Measurements from ENCODE around the gene C2CD4D.

The C2CD4D gene

DNA sequence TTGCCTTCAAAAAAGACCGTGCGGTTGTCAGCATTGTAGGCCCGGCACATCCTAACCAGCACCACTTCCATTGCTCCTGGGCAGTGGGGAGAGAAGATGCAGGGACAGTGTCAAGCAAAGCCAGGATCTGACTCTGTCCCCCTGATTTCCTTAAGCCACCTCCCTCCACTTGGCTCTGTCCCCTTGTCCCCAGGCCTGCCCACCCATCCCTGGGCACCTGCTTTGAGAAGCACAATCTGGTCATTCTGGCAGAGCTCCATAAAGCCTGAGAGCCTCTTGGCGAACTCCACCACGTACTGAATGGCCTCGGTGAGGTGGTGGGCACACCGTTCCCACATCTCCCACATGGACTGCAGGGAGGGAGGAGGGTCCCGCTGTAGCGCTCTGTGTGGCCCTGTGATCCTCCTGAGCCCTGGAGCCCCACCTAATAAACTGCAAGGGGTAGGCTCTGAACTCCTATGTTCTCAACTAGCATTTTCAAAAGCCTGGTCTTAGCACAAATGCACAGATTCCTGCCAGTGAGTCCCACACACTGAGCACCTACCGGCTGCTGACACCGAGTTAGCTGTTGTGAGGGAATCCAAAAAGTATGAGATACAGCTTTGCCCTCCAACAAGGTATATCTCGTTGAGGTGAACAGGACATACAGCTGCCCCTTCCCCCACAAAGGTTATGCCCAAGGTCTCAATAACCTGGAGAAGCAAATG, 26.2 kb downstream of the C2CD4D start:
- H3K9ac ChIP-seq (ENCODE audit: low read length) = no peak overlapping the region
- H3K4me1 ChIP-seq (ENCODE audit: control insufficient read depth, insufficient read depth, low read length) = peaks cover 12% of the 10 kb centered on the region
- no peaks in the 10 kb centered on the region for H3K36me3 ChIP-seq (ENCODE audit: control insufficient read depth, insufficient read depth, low read length)
- H3K27me3 ChIP-seq (ENCODE audit: control insufficient read depth, insufficient read depth, low read length) = no peaks in the 10 kb centered on the region
- no peak overlapping the region for H3K4me3 ChIP-seq (ENCODE audit: low read depth, low read length)
- H3K27ac ChIP-seq (ENCODE audit: low read depth, low read length) = no peak overlapping the region
- H3K9me3 ChIP-seq (ENCODE audit: control insufficient read depth, insufficient read depth, low read depth, low read length) = no peaks in the 10 kb centered on the region

DNA sequence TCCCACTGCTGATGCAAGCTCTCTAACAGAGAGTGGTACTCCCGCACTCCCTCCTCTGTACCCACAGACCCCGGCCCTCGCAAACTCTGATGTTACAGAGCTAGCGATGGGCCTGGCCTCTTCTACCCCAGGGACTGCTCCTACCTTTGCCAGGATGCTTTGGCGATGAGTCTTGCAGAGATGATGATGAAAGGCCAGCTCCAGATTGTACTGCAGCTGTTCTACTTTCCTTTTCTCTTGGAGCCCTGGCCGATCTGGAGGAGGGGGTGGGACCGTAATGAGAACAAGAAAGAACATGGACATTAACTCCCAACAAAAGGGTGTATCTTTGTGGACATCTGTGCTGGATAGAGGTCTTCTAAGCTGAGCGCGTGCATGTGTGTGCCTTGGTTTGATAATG, 28.4 kb downstream of the C2CD4D start:
- Histone ChIP-seq H3K9me3 (ENCODE audit: control insufficient read depth, insufficient read depth, low read depth, low read length) (no peaks in the 10 kb centered on the region), H3K4me1 (ENCODE audit: control insufficient read depth, insufficient read depth, low read length) (peaks cover 12% of the 10 kb centered on the region), H3K27me3 (ENCODE audit: control insufficient read depth, insufficient read depth, low read length) (peaks cover 5% of the 10 kb centered on the region; the same call in 1 of the 2 replicates), H3K27ac (ENCODE audit: low read depth, low read length) (no peak overlapping the region), H3K9ac (ENCODE audit: low read length) (no peak overlapping the region), H3K4me3 (ENCODE audit: low read depth, low read length) (no peak overlapping the region), H3K36me3 (ENCODE audit: control insufficient read depth, insufficient read depth, low read length) (no peaks in the 10 kb centered on the region)

DNA sequence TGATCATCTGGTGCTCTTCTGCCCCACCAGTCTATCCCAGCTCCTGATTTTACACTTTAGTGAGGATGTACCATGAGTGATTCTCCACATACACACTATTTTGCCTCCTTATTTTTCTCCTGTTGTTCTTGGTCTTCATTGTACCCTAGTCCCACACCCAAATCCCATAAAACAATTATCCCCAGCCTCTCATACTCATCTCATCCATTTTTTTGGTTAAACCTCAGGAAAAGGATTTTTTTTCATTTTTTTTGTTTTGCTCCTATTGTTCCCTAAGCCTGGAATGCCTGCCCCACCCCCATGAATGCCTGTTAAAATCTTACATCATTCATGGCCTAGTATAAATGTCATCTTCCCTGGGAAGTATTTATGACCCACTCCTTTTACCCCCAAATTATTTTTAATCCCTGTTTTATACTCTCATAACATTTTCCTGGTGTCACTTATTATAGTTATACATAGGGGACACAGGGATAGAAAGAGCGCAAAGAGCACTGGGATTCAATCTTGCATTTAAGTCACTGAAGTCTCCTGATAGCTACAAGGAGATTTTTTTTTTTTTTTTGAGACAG, 29.5 kb downstream of the C2CD4D start:
- no peak overlapping the region for H3K27ac ChIP-seq (ENCODE audit: low read depth, low read length)
- H3K9me3 ChIP-seq (ENCODE audit: control insufficient read depth, insufficient read depth, low read depth, low read length) = no peaks in the 10 kb centered on the region
- H3K4me3 ChIP-seq (ENCODE audit: low read depth, low read length) = no peak overlapping the region
- peaks cover 5% of the 10 kb centered on the region; the same call in 1 of the 2 replicates for H3K27me3 ChIP-seq (ENCODE audit: control insufficient read depth, insufficient read depth, low read length)
- H3K4me1 ChIP-seq (ENCODE audit: control insufficient read depth, insufficient read depth, low read length) = peaks cover 12% of the 10 kb centered on the region
- H3K9ac ChIP-seq (ENCODE audit: low read length) = no peak overlapping the region
- no peaks in the 10 kb centered on the region for H3K36me3 ChIP-seq (ENCODE audit: control insufficient read depth, insufficient read depth, low read length)

DNA sequence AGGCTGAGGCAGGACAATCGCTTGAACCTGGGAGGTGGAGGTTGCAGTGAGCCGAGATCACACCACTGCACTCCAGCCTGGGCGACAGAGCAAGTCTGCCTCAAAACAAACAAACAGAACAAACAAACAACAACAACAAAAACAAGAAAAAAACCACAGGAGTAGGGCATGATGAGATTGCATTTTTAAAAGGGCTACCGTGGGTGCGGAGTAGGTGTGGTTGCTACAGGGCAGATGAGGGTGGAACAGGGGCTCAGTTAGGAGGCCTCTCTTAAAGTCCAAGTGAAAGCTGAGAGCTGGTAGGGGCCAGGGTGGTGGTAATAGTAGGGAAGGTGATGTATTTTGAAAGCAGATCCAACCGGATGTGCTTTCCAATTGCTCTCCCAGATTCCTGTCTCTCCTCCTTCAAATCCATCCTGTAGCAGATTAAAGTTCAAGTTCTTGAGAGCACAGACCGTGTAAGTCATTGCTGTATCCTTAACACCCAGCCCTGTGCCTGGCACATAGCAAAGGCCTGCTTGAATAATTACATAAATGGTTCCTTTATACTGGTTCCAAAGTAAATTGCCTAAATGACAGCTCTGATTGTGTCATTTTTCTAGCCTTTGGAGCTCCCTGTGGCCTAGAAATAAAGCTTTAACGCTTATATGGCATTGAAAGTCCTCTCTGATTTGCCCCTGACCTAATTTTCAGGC, 30.2 kb downstream of the C2CD4D start:
- Histone ChIP-seq H3K27me3 (ENCODE audit: control insufficient read depth, insufficient read depth, low read length) (peaks cover 5% of the 10 kb centered on the region; the same call in 1 of the 2 replicates), H3K9ac (ENCODE audit: low read length) (no peak overlapping the region), H3K4me1 (ENCODE audit: control insufficient read depth, insufficient read depth, low read length) (peaks cover 12% of the 10 kb centered on the region), H3K36me3 (ENCODE audit: control insufficient read depth, insufficient read depth, low read length) (no peaks in the 10 kb centered on the region), H3K9me3 (ENCODE audit: control insufficient read depth, insufficient read depth, low read depth, low read length) (no peaks in the 10 kb centered on the region), H3K4me3 (ENCODE audit: low read depth, low read length) (no peak overlapping the region), H3K27ac (ENCODE audit: low read depth, low read length) (no peak overlapping the region)

DNA sequence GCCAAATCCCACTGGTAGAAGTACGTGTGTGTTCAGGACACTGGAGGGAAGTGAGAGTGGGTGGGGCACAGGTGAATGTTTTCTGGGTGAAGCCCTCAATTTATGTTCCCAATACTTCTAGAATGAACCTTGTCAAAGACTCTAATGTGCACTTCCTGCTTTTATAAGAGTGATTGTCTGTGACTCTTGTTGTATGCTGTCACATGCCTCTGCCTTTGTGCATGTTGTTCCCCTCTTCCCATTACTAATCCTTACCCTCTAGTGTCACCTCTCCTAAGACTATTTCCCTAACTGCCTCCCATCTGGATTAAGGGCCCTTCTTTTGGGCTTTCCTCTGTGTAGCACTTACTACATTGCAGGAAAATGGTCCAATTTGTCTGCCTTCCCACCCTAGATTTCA, 31.9 kb downstream of the C2CD4D start:
- Histone ChIP-seq H3K9ac (ENCODE audit: low read length) (no peak overlapping the region), H3K27ac (ENCODE audit: low read depth, low read length) (no peak overlapping the region), H3K4me3 (ENCODE audit: low read depth, low read length) (no peak overlapping the region), H3K27me3 (ENCODE audit: control insufficient read depth, insufficient read depth, low read length) (peaks cover 9% of the 10 kb centered on the region; the same call in 1 of the 2 replicates), H3K36me3 (ENCODE audit: control insufficient read depth, insufficient read depth, low read length) (no peaks in the 10 kb centered on the region), H3K4me1 (ENCODE audit: control insufficient read depth, insufficient read depth, low read length) (peaks cover 12% of the 10 kb centered on the region), H3K9me3 (ENCODE audit: control insufficient read depth, insufficient read depth, low read depth, low read length) (no peaks in the 10 kb centered on the region)

DNA sequence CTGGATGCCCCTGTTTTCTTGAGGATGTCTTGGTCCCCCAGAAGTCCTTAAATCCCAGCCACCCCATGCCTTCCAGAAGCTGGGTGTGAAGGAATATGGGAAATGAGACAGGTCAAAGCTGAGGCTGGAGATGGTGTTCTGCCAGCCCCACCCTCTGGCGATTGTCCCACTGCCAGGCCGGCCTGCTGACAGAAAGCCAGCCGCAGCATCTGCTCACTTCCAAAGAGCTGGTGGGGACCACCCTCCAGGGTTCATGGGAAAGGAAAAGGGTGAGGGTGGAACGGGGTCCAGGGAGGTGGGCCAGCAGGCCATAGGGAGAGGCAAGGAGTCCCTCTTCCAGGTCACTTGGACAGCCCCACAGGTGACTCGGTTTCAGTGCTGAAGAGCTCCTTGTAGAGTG, 32.5 kb downstream of the C2CD4D start:
- H3K4me1 ChIP-seq (ENCODE audit: control insufficient read depth, insufficient read depth, low read length) = peaks cover 12% of the 10 kb centered on the region
- no peaks in the 10 kb centered on the region for H3K9me3 ChIP-seq (ENCODE audit: control insufficient read depth, insufficient read depth, low read depth, low read length)
- H3K27ac ChIP-seq (ENCODE audit: low read depth, low read length) = no peak overlapping the region
- peaks cover 9% of the 10 kb centered on the region; the same call in 1 of the 2 replicates for H3K27me3 ChIP-seq (ENCODE audit: control insufficient read depth, insufficient read depth, low read length)
- no peak overlapping the region for H3K4me3 ChIP-seq (ENCODE audit: low read depth, low read length)
- H3K36me3 ChIP-seq (ENCODE audit: control insufficient read depth, insufficient read depth, low read length) = no peaks in the 10 kb centered on the region
- no peak overlapping the region for H3K9ac ChIP-seq (ENCODE audit: low read length)

DNA sequence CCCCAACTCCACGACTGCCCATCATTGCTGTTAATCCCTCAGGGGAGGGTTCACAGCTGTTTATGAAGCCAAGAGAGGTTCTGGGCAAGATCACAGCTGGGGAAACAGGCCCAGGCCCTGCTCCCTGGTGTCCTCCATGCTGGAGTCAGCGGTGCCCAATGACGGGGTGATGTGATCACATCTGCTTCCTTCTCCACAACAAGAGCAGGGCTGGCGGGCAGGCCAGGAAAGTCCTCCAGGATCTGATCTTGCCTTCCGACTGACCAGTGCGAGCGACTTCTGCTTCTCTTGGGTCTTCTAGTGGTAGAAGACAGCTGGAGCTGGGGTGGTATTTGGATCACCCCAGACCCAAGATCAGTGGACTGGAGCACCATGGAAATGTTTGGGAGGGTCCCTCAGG, 33.5 kb downstream of the C2CD4D start:
- Histone ChIP-seq H3K9ac (ENCODE audit: low read length) (no peak overlapping the region), H3K27ac (ENCODE audit: low read depth, low read length) (no peak overlapping the region), H3K27me3 (ENCODE audit: control insufficient read depth, insufficient read depth, low read length) (peaks cover 9% of the 10 kb centered on the region; the same call in 1 of the 2 replicates), H3K4me1 (ENCODE audit: control insufficient read depth, insufficient read depth, low read length) (peaks cover 12% of the 10 kb centered on the region), H3K9me3 (ENCODE audit: control insufficient read depth, insufficient read depth, low read depth, low read length) (no peaks in the 10 kb centered on the region), H3K4me3 (ENCODE audit: low read depth, low read length) (no peak overlapping the region), H3K36me3 (ENCODE audit: control insufficient read depth, insufficient read depth, low read length) (no peaks in the 10 kb centered on the region)

DNA sequence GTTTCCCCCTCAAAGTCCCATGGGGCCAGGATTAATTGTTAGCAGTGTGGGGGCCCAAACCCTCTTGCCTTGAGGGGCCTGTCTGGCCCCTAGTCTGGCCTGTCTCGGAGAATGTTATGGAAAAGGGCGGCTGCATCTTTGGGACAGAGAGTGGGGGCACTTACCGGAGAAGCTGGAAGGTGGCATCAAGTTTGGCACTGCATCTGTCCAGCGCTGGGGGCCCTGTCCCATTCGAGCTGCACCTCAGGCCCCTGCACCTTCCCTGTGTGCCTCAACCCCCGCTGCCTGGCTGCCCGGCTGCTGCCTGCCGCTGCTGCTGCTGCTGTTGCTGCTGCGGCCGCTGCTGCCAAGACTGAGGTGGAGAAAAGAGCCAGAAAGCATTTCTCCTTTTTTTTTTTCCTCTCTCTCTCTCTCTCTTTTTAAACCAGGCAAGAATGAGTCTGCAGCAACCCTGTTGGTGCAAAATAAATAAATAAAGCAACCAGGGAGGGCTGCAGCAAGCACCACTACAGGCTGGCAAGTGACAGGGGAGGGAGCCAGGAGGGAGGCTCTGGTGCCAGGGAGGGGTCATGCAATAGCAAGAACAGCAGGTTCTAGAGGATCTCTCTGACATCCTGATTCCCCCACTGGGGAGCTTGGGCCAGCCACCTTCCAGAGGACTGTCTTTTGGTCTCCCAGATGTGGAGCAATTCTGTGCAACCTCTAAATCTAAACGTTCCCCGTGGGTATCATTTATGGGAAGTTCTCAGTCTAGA, 34.4 kb downstream of the C2CD4D start, which contains the start of gene LINGO4:
LINGO4 (minus strand) TSS at position 354 of the 755 bp plus-strand sequence. CDS start 2,715 bp downstream, outside the sequence.
- Histone ChIP-seq H3K4me1 (ENCODE audit: control insufficient read depth, insufficient read depth, low read length) (peaks cover 11% of the 10 kb centered on the region), H3K4me3 (ENCODE audit: low read depth, low read length) (no peak within 1 kb of the TSS), H3K27me3 (ENCODE audit: control insufficient read depth, insufficient read depth, low read length) (peaks cover 9% of the 10 kb centered on the region; the same call in 1 of the 2 replicates), H3K9me3 (ENCODE audit: control insufficient read depth, insufficient read depth, low read depth, low read length) (no peaks in the 10 kb centered on the region), H3K9ac (ENCODE audit: low read length) (no peak within 1 kb of the TSS), H3K36me3 (ENCODE audit: control insufficient read depth, insufficient read depth, low read length) (no peaks in the 10 kb centered on the region), H3K27ac (ENCODE audit: low read depth, low read length) (no peak within 1 kb of the TSS)

DNA sequence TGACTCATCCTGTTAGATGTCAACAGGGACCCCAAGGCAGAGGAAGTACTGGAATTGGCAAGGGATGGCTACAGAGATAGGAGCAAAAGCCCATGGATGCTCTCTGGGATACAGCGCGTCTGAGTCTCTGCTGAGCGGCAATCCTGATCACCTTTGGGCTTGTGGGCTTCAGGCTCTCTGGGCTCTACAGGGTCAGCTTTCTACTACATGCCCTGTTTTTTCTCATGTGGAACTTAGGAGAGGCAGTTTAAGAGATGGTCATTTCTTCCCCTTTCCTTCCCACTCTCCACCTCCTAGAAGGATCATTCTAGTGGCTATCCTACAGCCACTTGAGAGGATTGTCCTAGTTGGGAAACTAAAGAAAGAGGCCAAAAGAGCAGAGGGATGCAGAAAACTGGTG, 35.7 kb downstream of the C2CD4D start:
- H3K27ac ChIP-seq (ENCODE audit: low read depth, low read length) = no peak overlapping the region
- no peak overlapping the region for H3K4me3 ChIP-seq (ENCODE audit: low read depth, low read length)
- H3K4me1 ChIP-seq (ENCODE audit: control insufficient read depth, insufficient read depth, low read length) = peaks cover 9% of the 10 kb centered on the region; the same call in 1 of the 2 replicates
- no peaks in the 10 kb centered on the region for H3K36me3 ChIP-seq (ENCODE audit: control insufficient read depth, insufficient read depth, low read length)
- H3K9ac ChIP-seq (ENCODE audit: low read length) = no peak overlapping the region
- peaks cover 12% of the 10 kb centered on the region; the same call in 1 of the 2 replicates for H3K27me3 ChIP-seq (ENCODE audit: control insufficient read depth, insufficient read depth, low read length)
- no peaks in the 10 kb centered on the region for H3K9me3 ChIP-seq (ENCODE audit: control insufficient read depth, insufficient read depth, low read depth, low read length)

DNA sequence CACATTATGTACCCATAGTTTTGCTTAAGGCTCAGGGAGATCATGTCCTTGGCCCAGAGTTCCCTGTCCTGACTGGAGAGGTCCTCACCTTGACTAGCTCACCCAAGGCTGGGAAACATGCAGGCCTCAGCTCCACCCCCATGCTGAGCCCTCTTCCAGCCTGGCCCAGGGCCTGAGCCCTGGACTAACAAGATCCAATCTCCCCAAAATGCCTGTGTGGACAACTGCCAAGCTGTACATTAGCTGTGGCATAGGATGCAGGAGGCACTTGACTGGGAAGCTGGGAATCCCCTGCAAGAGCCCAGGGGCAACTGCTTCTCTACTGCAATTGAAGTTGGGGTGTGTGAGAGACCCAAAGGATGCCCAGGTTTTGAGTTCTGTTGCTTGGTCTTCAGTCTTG, 36.5 kb downstream of the C2CD4D start:
- no peaks in the 10 kb centered on the region for H3K36me3 ChIP-seq (ENCODE audit: control insufficient read depth, insufficient read depth, low read length)
- H3K9me3 ChIP-seq (ENCODE audit: control insufficient read depth, insufficient read depth, low read depth, low read length) = no peaks in the 10 kb centered on the region
- no peak overlapping the region for H3K9ac ChIP-seq (ENCODE audit: low read length)
- no peak overlapping the region for H3K4me3 ChIP-seq (ENCODE audit: low read depth, low read length)
- H3K27ac ChIP-seq (ENCODE audit: low read depth, low read length) = no peak overlapping the region
- H3K27me3 ChIP-seq (ENCODE audit: control insufficient read depth, insufficient read depth, low read length) = peaks cover 12% of the 10 kb centered on the region; the same call in 1 of the 2 replicates
- peaks cover 11% of the 10 kb centered on the region; the same call in 1 of the 2 replicates for H3K4me1 ChIP-seq (ENCODE audit: control insufficient read depth, insufficient read depth, low read length)
